H1 (cell line): Measurements from ENCODE around the gene NT5C. TPM values are rescaled to one million over a fixed set of nuclear protein-coding genes. Genes with fewer than 3 reads are reported as not detected.

ENCODE experiments used
- CTCF ChIA-PET: fragments of 300-600 bp; sonication (Branson Sonifier 250); formaldehyde crosslinking; loops from one replicate; lab custom pipeline; 2021; ENCODE audit not compliant: partially characterized antibody; lab: Charles Lee
- POLR2A ChIA-PET: fragments of 300-600 bp; sonication (Branson Sonifier 250); formaldehyde crosslinking; loops from one replicate; lab custom pipeline; 2021; ENCODE audit warnings: inconsistent platforms; ENCODE audit not compliant: partially characterized antibody; lab: Charles Lee
- DNase-seq, 2 experiments: peaks; one replicate each; pipeline versions ENCODE4 v3.0.0 to v3.0.0-alpha.2; 2010 to 2022; ENCODE audit warnings: low spot score in 2 of 2, low read depth in 1 of 2, mixed read lengths in 1 of 2
- FAIRE-seq: peaks from 2 replicates; lab custom pipeline; 2011; peaks lifted over from hg19 to GRCh38; lab: Jason Lieb, UNC
- H2AFZ ChIP-seq: 2 replicates; pipeline ENCODE4 v1.8.1; 2012; ENCODE audit warnings: low read length, inconsistent platforms
- H2AK5ac ChIP-seq: 2 replicates; pipeline ENCODE4 v1.6.1; 2013; ENCODE audit warnings: low read depth, low read length
- H2BK120ac ChIP-seq: replicated peaks from 2 replicates; pipeline ENCODE3; 2013; ENCODE audit warnings: low read depth, low read length, inconsistent platforms
- H2BK12ac ChIP-seq: 2 replicates; pipeline ENCODE4 v1.6.1; 2013; ENCODE audit warnings: low read depth, low read length
- H2BK15ac ChIP-seq: 2 replicates; pipeline ENCODE4 v1.6.1; 2013; ENCODE audit warnings: low read length
- H2BK20ac ChIP-seq: 2 replicates; pipeline ENCODE4 v1.6.1; 2013; ENCODE audit warnings: low read length
- H2BK5ac ChIP-seq: 2 replicates; pipeline ENCODE4 v1.6.1; 2013; ENCODE audit warnings: low read depth, low read length
- H3K14ac ChIP-seq: 2 replicates; pipeline ENCODE4 v1.6.1; 2013; ENCODE audit warnings: inconsistent platforms; ENCODE audit not compliant: insufficient read length
- H3K18ac ChIP-seq: 2 replicates; pipeline ENCODE4 v1.6.1; 2013; ENCODE audit warnings: low read length; ENCODE audit errors: extremely low read depth
- H3K23ac ChIP-seq: 2 replicates; pipeline ENCODE4 v1.6.1; 2013; ENCODE audit warnings: inconsistent platforms; ENCODE audit not compliant: insufficient read length
- H3K23me2 ChIP-seq: 2 replicates; pipeline ENCODE4 v1.6.1; 2013; ENCODE audit warnings: low read depth, low read length
- H3K27ac ChIP-seq: 2 replicates; pipeline ENCODE4 v1.6.1; 2011; ENCODE audit warnings: low read depth, low read length, inconsistent platforms
- H3K27me3 ChIP-seq, 4 experiments: replicated peaks in 1 of 4; 1 replicate in 1 of 4; 2 replicates in 3 of 4; pipeline versions ENCODE4 v1.6.1 to v1.8.1; 2011 to 2013; ENCODE audit warnings: low read length in 3 of 4, mild to moderate bottlenecking in 3 of 4, inconsistent platforms in 2 of 4, mixed read lengths in 2 of 4, moderate library complexity in 1 of 4; ENCODE audit not compliant: control insufficient read depth in 3 of 4, insufficient read depth in 3 of 4; ENCODE audit errors: extremely low read depth in 1 of 4
- H3K36me3 ChIP-seq, 4 experiments: 2 replicates each; pipeline versions ENCODE4 v1.6.1 to v1.8.1; 2011 to 2013; ENCODE audit warnings: mild to moderate bottlenecking in 4 of 4, low read length in 3 of 4, moderate library complexity in 2 of 4, control low read depth in 1 of 4, inconsistent platforms in 1 of 4; ENCODE audit not compliant: insufficient read depth in 4 of 4, control insufficient read depth in 2 of 4
- H3K4ac ChIP-seq: replicated peaks from 2 replicates; pipeline ENCODE3; 2013; ENCODE audit warnings: low read length, low read depth, mixed read lengths, inconsistent platforms; ENCODE audit not compliant: insufficient read length
- H3K4me1 ChIP-seq, 4 experiments: replicated peaks in 1 of 4; 1 replicate in 1 of 4; 2 replicates in 3 of 4; pipeline versions ENCODE4 v1.6.1 to v1.8.1; 2011 to 2013; ENCODE audit warnings: low read length in 3 of 4, inconsistent platforms in 2 of 4, mixed read lengths in 1 of 4; ENCODE audit not compliant: insufficient read depth in 4 of 4, control insufficient read depth in 3 of 4
- H3K4me2 ChIP-seq, 2 experiments: 2 replicates each; pipeline versions ENCODE4 v1.6.1 to v1.8.1; 2011 to 2013; ENCODE audit warnings: low read depth in 2 of 2, low read length in 2 of 2, control low read depth in 1 of 2, inconsistent platforms in 1 of 2, mild to moderate bottlenecking in 1 of 2; ENCODE audit not compliant: insufficient read depth in 1 of 2
- H3K4me3 ChIP-seq, 4 experiments: fragments of 200-600, 300-600 bp in 1 of 4; sonication (generic), shearing (Covaris generic), sonication (Bioruptor Twin) in 1 of 4; 2 replicates each; pipeline versions ENCODE4 v1.5.1 to v1.8.1; 2011 to 2016; ENCODE audit warnings: low read length in 4 of 4, low read depth in 3 of 4, control low read depth in 2 of 4, inconsistent platforms in 2 of 4, mild to moderate bottlenecking in 2 of 4, mixed read lengths in 1 of 4, moderate library complexity in 1 of 4; ENCODE audit not compliant: insufficient read depth in 2 of 4; ENCODE audit errors: extremely low read depth in 1 of 4
- H3K56ac ChIP-seq: replicated peaks from 2 replicates; pipeline ENCODE3; 2013; ENCODE audit warnings: low read depth, mild to moderate bottlenecking, mixed read lengths, low read length, inconsistent platforms; ENCODE audit not compliant: insufficient read length
- H3K79me1 ChIP-seq: 2 replicates; pipeline ENCODE4 v1.6.1; 2013; ENCODE audit warnings: low read depth, low read length, control low read depth
- H3K79me2 ChIP-seq, 2 experiments: 2 replicates each; pipeline versions ENCODE4 v1.6.1 to v1.8.1; 2012 to 2013; ENCODE audit warnings: low read length in 2 of 2, mild to moderate bottlenecking in 2 of 2, inconsistent platforms in 1 of 2; ENCODE audit not compliant: insufficient read depth in 2 of 2, control insufficient read depth in 1 of 2
- H3K9ac ChIP-seq, 4 experiments: replicated peaks in 1 of 4; 1 replicate in 1 of 4; 2 replicates in 3 of 4; pipeline versions ENCODE4 v1.6.1 to v1.8.1; 2011 to 2013; ENCODE audit warnings: low read depth in 3 of 4, low read length in 3 of 4, control low read depth in 2 of 4, mild to moderate bottlenecking in 2 of 4, moderate library complexity in 2 of 4, inconsistent platforms in 1 of 4; ENCODE audit errors: extremely low read depth in 1 of 4
- H3K9me3 ChIP-seq, 2 experiments: 2 replicates each; pipeline versions ENCODE4 v1.6.1 to v1.8.1; 2012 to 2013; ENCODE audit warnings: mild to moderate bottlenecking in 2 of 2, moderate library complexity in 2 of 2, control low read depth in 1 of 2, inconsistent platforms in 1 of 2, low read depth in 1 of 2, low read length in 1 of 2, mixed read lengths in 1 of 2; ENCODE audit not compliant: insufficient read depth in 2 of 2
- H4K20me1 ChIP-seq, 2 experiments: replicated peaks in 1 of 2; 2 replicates each; pipeline versions ENCODE3 to v1.8.1; 2011 to 2013; ENCODE audit warnings: inconsistent platforms in 2 of 2, low read length in 2 of 2, mild to moderate bottlenecking in 1 of 2; ENCODE audit not compliant: insufficient read depth in 2 of 2, control insufficient read depth in 1 of 2
- H4K5ac ChIP-seq: 2 replicates; pipeline ENCODE4 v1.6.1; 2013; ENCODE audit warnings: low read length, low read depth, mixed read lengths, inconsistent platforms; ENCODE audit not compliant: insufficient read length
- H4K8ac ChIP-seq: 2 replicates; pipeline ENCODE4 v1.8.0; 2013; ENCODE audit warnings: mild to moderate bottlenecking, moderate library complexity, low read length, inconsistent platforms; ENCODE audit not compliant: insufficient read depth; ENCODE audit errors: extremely low read depth
- H4K91ac ChIP-seq: replicated peaks from 2 replicates; pipeline ENCODE3; 2013; ENCODE audit warnings: low read length, mixed read lengths, inconsistent platforms; ENCODE audit not compliant: insufficient read length
- NANOG ChIP-seq: IDR thresholded peaks from 2 replicates; pipeline ENCODE4 v1.6.1; 2011; ENCODE audit warnings: low read length, low read depth, mild to moderate bottlenecking, inconsistent platforms; ENCODE audit not compliant: insufficient read depth, poor library complexity, severe bottlenecking
- POLR2AphosphoS5 ChIP-seq: IDR thresholded peaks from 2 replicates; pipeline ENCODE4 v1.6.1; 2011; ENCODE audit warnings: low read depth, low read length
- RBBP5 ChIP-seq: IDR thresholded peaks from 2 replicates; pipeline ENCODE4 v1.7.1; 2012; ENCODE audit warnings: low read depth, mild to moderate bottlenecking, inconsistent platforms, low read length, moderate library complexity, borderline replicate concordance
- YY1 ChIP-seq: IDR thresholded peaks from 2 replicates; pipeline ENCODE4 v1.6.1; 2011; ENCODE audit warnings: low read depth, mild to moderate bottlenecking, low read length
- WGBS, 2 experiments: shearing (Covaris generic) in 1 of 2; methylation state at CpG; one replicate each; pipeline versions ENCODE4 v1.1.6 to v1.1.7; 2013 to 2015; ENCODE audit warnings: low lambda C conversion rate in 2 of 2, mixed read lengths in 2 of 2, inconsistent platforms in 1 of 2, low coverage in 1 of 2, missing lambda C conversion rate in 1 of 2; ENCODE audit not compliant: insufficient replicate concordance in 2 of 2, insufficient coverage in 1 of 2, insufficient read length in 1 of 2; ENCODE audit errors: extremely low coverage in 1 of 2, missing lambda C conversion rate in 1 of 2; 5-methylcytosine and 5-hydroxymethylcytosine counted together
- polyA plus RNA-seq, 7 experiments: library from polyadenylated mRNA; depleted of rRNA in 3 of 7; stranded (reverse) in 5 of 7; unstranded in 2 of 7; fragments of >200 nt in 5 of 7; fragments of 200-250 nt in 2 of 7; gene quantifications; 1 replicate in 5 of 7; 2 replicates in 1 of 7; 4 replicates in 1 of 7; pipeline versions ENCODE4 v1.2.1 to v1.2.3, GENCODE V29; 2011 to 2013; ENCODE audit warnings: missing spikeins in 2 of 7, mixed read lengths in 2 of 7
- total RNA-seq: library from RNA; stranded (reverse); fragmentation: NEBNext Ultra II Directional; extraction: Animal tissue kit (Norgen Biotek cat#: 25700); gene quantifications from 2 replicates; pipeline ENCODE4 v1.2.1, GENCODE V29; 2021

Gene NT5C
- total and polyA plus RNA-seq, 2 of the 8 experiments (the other 6 are each of a cell fraction or from before 2014, with no cell fraction given): 52.1 to 66.4 TPM

DNA sequence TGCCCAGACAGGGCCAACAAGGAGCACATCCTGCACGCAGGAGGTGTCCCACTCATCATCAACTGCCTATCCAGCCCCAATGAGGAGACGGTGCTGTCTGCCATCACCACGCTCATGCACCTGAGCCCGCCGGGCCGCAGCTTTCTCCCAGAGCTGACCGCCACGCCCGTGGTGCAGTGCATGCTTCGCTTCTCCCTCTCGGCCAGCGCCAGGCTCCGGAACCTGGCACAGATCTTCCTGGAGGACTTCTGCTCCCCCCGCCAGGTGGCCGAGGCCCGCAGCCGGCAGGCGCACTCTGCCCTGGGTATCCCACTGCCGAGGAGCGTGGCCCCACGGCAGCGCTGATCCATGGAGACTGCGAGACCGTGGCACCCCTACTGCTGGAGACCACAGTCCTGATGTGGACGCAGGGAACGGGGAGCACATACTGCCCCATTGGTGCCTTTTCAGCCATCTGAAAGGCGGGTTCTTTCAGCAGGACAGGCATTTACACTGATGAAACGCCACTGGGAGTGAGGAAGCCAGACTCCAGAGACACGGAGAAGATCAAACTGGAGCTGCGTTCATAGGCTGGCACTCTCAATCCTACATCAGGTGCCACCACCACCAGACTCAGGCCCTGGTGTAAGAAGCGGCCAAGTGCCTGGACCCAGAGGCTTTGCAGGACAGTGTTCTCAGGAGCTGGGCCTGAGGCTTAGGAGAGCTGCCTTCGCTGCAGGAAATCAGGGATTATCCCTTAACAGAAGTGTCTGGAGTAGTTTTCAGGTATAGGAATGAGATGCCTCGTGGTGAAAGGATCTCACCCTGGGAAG, 2.6 kb downstream of the NT5C start:
- Histone ChIP-seq H2BK5ac (no peak overlapping the region; the same call in 1 of the 2 replicates), H2BK20ac (no peak overlapping the region), H3K27me3 (no peaks in the 10 kb centered on the region; a peak in 1 of 7 replicates), H4K5ac (no peak overlapping the region), H3K79me1 (no peaks in the 10 kb centered on the region; the same call in 1 of the 2 replicates), H3K23ac (no peak overlapping the region), H3K36me3 (peaks cover 0 to 10% (median 6%) of the 10 kb centered on the region in 4 experiments; a peak in 6 of 8 replicates), H3K79me2 (peaks cover 0 to 9% of the 10 kb centered on the region in 2 experiments; a peak in 1 of 4 replicates), H3K4ac (no peak overlapping the region), H3K4me3 (no peak overlapping the region), H2BK120ac (no peak overlapping the region), H3K9me3 (no peaks in the 10 kb centered on the region), H2AFZ (no peak overlapping the region), H3K56ac (no peak overlapping the region), H3K27ac (no peak overlapping the region), H3K4me2 (no peak overlapping the region), H4K20me1 (peaks cover 8 to 11% of the 10 kb centered on the region in 2 experiments), H3K4me1 (peaks cover 0 to 8% (median 4%) of the 10 kb centered on the region in 4 experiments; a peak in 5 of 7 replicates), H3K23me2 (peaks cover 3% of the 10 kb centered on the region; the same call in 1 of the 2 replicates), H4K8ac (no peak overlapping the region), H3K14ac (no peak overlapping the region), H3K18ac (no peak overlapping the region), H3K9ac (no peak overlapping the region), H4K91ac (no peak overlapping the region), H2BK15ac (no peak overlapping the region), H2BK12ac (no peak overlapping the region), H2AK5ac (no peak overlapping the region)
- ChIA-PET POLR2A (interaction anchor here (0.7 to 13.9 kb wide), 12 partner anchors 12 to 162 kb away, joined by 3 to 134 read pairs (median 5); partner anchors contain the start of genes ARMC7, JPT1, NUP85 and SLC16A5), CTCF (interaction anchor here (0.5 to 12.9 kb wide), 10 partner anchors 7 to 284 kb away, joined by 3 to 239 read pairs (median 13); partner anchors contain the start of gene ARMC7)
- 95% methylated on average over 32 of the region's 33 CpGs; no CpG with 5 or more reads in 1 of the 2 experiments for WGBS, 2 experiments
- no peak for FAIRE-seq
- TF ChIP-seq YY1 (no peak), NANOG (no peak), POLR2AphosphoS5 (peak; percentile 69), RBBP5 (no peak)
- no peak for DNase-seq
